Prostate gland (tissue), 2 donors: ENCODE results near the gene POC1B.

ENCODE experiments used
- CTCF ChIP-seq, 4 experiments: fragments of 200-600 bp in 2 of 4; fragments of 450-650 bp in 2 of 4; sonication (generic) in 2 of 4; IDR thresholded peaks; 1 replicate in 3 of 4; 2 replicates in 1 of 4; pipeline ENCODE4 v1.5.1; 2016 to 2019; ENCODE audit warnings: antibody characterized with exemption in 4 of 4, mild to moderate bottlenecking in 2 of 4, moderate library complexity in 2 of 4
- POLR2A ChIP-seq: fragments of 450-650 bp; IDR thresholded peaks from one replicate; pipeline ENCODE4 v1.6.1; 2016; ENCODE audit warnings: antibody characterized with exemption, mild to moderate bottlenecking
- POLR2AphosphoS5 ChIP-seq: sonication (generic); formaldehyde crosslinking; IDR thresholded peaks from one replicate; pipeline ENCODE4 v1.6.1; 2017; ENCODE audit warnings: antibody characterized with exemption

- TF ChIP-seq POLR2AphosphoS5 (no peak), CTCF (IDR thresholded peaks at IDR 0.05) (no peak), POLR2A (no peak)
Measured at GRCh38 chr12:89513544-89513943, 12.3 kb downstream of the POC1B start.
